ENCODE measurements around the gene TEX26.

TEX26 gene

GRCh38 chr13:30976025-30976424, 43.6 kb downstream of the TEX26 start:
- H3K27me3 ChIP-seq (ENCODE audit: low read length), result no peaks in the 10 kb centered on the region
- H3K9ac ChIP-seq (ENCODE audit: low read length), result no peak overlapping the region
- no peaks in the 10 kb centered on the region for H3K36me3 ChIP-seq (ENCODE audit: low read length)
- no peaks in the 10 kb centered on the region for H3K9me3 ChIP-seq (ENCODE audit: insufficient read depth, low read length)
- H4K20me1 ChIP-seq (ENCODE audit: low read depth, low read length), result no peaks in the 10 kb centered on the region
- TF ChIP-seq EZH2phosphoT487 (conservative IDR thresholded peaks at IDR 0.05; ENCODE audit: low read length), result no peak
- no peak for TF ChIP-seq CTCF (IDR thresholded peaks at IDR 0.05; ENCODE audit: insufficient read depth, low read length, poor library complexity, severe bottlenecking)
- no peak overlapping the region for H3K4me3 ChIP-seq (ENCODE audit: insufficient read depth, low read length, poor library complexity, severe bottlenecking)
- no peaks in the 10 kb centered on the region for H3K79me2 ChIP-seq (ENCODE audit: insufficient read depth, low read length)
- no peak overlapping the region for H3K27ac ChIP-seq (ENCODE audit: low read depth, low read length)
- H2AFZ ChIP-seq (ENCODE audit: low read depth, low read length, severe bottlenecking), result no peak overlapping the region
- no peaks in the 10 kb centered on the region for H3K9me2 ChIP-seq (replicated peaks; ENCODE audit: insufficient read depth, low read length)
- no peak overlapping the region for H3K4me2 ChIP-seq (ENCODE audit: low read depth, low read length, poor library complexity, severe bottlenecking)
- no peaks in the 10 kb centered on the region for H3F3A ChIP-seq (ENCODE audit: insufficient read depth)

DNA sequence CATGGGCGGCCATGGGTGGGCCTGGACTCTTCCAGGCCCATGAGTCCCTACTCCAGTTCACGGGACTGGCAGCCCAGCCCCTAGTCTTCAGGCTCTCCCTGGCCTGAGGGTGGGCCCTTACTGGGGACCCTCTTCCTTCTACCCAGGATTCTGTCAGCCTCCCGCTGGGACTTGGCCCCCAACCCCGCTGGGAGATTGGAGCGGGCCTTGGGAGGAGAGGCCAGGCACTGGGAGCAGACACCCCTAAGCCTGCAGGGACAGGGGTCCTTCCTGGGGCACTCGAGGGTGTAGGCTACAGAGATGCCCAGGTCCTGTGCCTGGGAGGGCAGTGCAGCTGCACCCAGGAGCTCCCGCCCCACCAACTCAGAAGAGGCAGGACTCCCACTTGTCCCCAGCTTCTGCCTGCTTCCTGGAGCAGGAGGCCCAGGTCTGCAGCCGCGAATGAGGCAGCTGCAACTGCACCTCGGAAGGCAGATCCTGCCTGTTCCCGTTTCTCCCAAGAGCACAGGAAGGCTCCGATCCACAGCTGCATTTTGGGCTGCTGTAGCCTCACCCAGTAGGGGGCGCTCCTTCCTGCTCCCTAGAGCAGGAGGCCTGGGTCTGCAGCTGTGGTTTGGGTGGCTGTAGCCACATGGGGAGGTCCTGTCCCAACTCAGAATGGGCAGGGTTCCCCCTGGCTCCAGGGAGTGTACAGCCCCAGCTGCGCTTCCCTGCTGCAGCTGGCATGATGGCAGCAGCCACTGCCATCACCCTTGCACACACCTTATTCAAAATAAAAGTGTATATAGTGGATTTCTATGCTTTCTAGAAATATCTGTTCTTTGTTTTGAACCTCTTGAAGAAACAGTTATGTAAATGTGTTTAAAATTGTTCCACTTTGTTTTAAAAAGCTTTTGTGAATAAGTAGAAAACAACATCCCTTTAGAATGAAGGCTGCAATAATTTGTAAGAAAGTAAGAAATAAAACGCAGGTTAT, 46.8 kb downstream of the TEX26 start:
- Histone ChIP-seq H3K27me3 (ENCODE audit: low read length) (no peaks in the 10 kb centered on the region), H3K9ac (ENCODE audit: low read length) (no peak overlapping the region), H3F3A (ENCODE audit: insufficient read depth) (no peaks in the 10 kb centered on the region), H3K4me3 (ENCODE audit: insufficient read depth, low read length, poor library complexity, severe bottlenecking) (no peak overlapping the region), H2AFZ (ENCODE audit: low read depth, low read length, severe bottlenecking) (no peak overlapping the region), H3K9me2 (replicated peaks; ENCODE audit: insufficient read depth, low read length) (no peaks in the 10 kb centered on the region), H3K9me3 (ENCODE audit: insufficient read depth, low read length) (no peaks in the 10 kb centered on the region), H3K4me2 (ENCODE audit: low read depth, low read length, poor library complexity, severe bottlenecking) (no peak overlapping the region), H3K79me2 (ENCODE audit: insufficient read depth, low read length) (no peaks in the 10 kb centered on the region), H3K27ac (ENCODE audit: low read depth, low read length) (no peak overlapping the region), H4K20me1 (ENCODE audit: low read depth, low read length) (no peaks in the 10 kb centered on the region), H3K36me3 (ENCODE audit: low read length) (no peaks in the 10 kb centered on the region)
- no peak for TF ChIP-seq EZH2phosphoT487 (conservative IDR thresholded peaks at IDR 0.05; ENCODE audit: low read length)
- TF ChIP-seq CTCF (IDR thresholded peaks at IDR 0.05; ENCODE audit: insufficient read depth, low read length, poor library complexity, severe bottlenecking), result peak; percentile 85

GRCh38 chr13:30982506-30982905, 50.0 kb downstream of the TEX26 start:
- Histone ChIP-seq H3K27me3 (ENCODE audit: low read length) (no peaks in the 10 kb centered on the region), H2AFZ (ENCODE audit: low read depth, low read length, severe bottlenecking) (no peak overlapping the region), H3K79me2 (ENCODE audit: insufficient read depth, low read length) (no peaks in the 10 kb centered on the region), H3F3A (ENCODE audit: insufficient read depth) (no peaks in the 10 kb centered on the region), H3K4me2 (ENCODE audit: low read depth, low read length, poor library complexity, severe bottlenecking) (no peak overlapping the region), H3K9me2 (replicated peaks; ENCODE audit: insufficient read depth, low read length) (no peaks in the 10 kb centered on the region), H4K20me1 (ENCODE audit: low read depth, low read length) (no peaks in the 10 kb centered on the region), H3K4me3 (ENCODE audit: insufficient read depth, low read length, poor library complexity, severe bottlenecking) (no peak overlapping the region), H3K9ac (ENCODE audit: low read length) (no peak overlapping the region), H3K27ac (ENCODE audit: low read depth, low read length) (no peak overlapping the region), H3K9me3 (ENCODE audit: insufficient read depth, low read length) (no peaks in the 10 kb centered on the region), H3K36me3 (ENCODE audit: low read length) (no peaks in the 10 kb centered on the region)
- TF ChIP-seq CTCF (IDR thresholded peaks at IDR 0.05; ENCODE audit: insufficient read depth, low read length, poor library complexity, severe bottlenecking), result no peak
- no peak for TF ChIP-seq EZH2phosphoT487 (conservative IDR thresholded peaks at IDR 0.05; ENCODE audit: low read length)
